GM12878 (cell line): ENCODE data around the gene CHAT. TPM values are rescaled to one million over a fixed set of nuclear protein-coding genes. Genes with fewer than 3 reads are reported as not detected.

Source experiments
- ATAC-seq: fragments of 200-7000 bp; cut with Tn5 transposase; 3 replicates; pipeline ENCODE4 v1.9.1; 2020; ENCODE audit warnings: mild to moderate bottlenecking, moderate library complexity
- BruUV-seq: library from RNA; stranded (reverse); fragments of 400-500 nt; replicated peaks from 2 replicates; lab custom pipeline; 2021; lab: Mats Ljungman, UMichigan
- CTCF ChIA-PET: fragments of 300-600 bp; sonication (Branson Sonifier 250); formaldehyde crosslinking; extraction: SDS; loops from one replicate; lab custom pipeline; 2021; ENCODE audit warnings: inconsistent platforms; lab: Yijun Ruan, JAX
- POLR2A ChIA-PET: fragments of 350-600 bp; formaldehyde crosslinking; extraction: SDS; loops from one replicate; lab custom pipeline; 2021; ENCODE audit warnings: inconsistent platforms; lab: Charles Lee
- RAD21 ChIA-PET: fragments of 300-600 bp; sonication (Branson Sonifier 250); formaldehyde crosslinking; loops from one replicate; lab custom pipeline; 2023; ENCODE audit warnings: antibody characterized with exemption; ENCODE audit not compliant: unreplicated experiment; lab: Charles Lee
- SMC1A ChIA-PET: fragments of 300-600 bp; sonication (Branson Sonifier 250); formaldehyde crosslinking; loops from one replicate; lab custom pipeline; 2023; ENCODE audit not compliant: unreplicated experiment, uncharacterized antibody; lab: Charles Lee
- DNase-seq: peaks from one replicate; pipeline ENCODE4 v3.0.0-alpha.2; 2011; ENCODE audit warnings: low read depth, low spot score
- FAIRE-seq: peaks from 3 replicates; lab custom pipeline; 2011; peaks lifted over from hg19 to GRCh38; lab: Jason Lieb, UNC
- H2AFZ ChIP-seq: 2 replicates; pipeline ENCODE4 v1.6.0; 2011; ENCODE audit warnings: low read depth, low read length, control low read depth; ENCODE audit not compliant: control insufficient read depth
- H3K27ac ChIP-seq: 2 replicates; pipeline ENCODE4 v1.5.1; 2011; ENCODE audit warnings: control low read depth; ENCODE audit not compliant: control insufficient read depth, insufficient read depth
- H3K27me3 ChIP-seq, 2 experiments: replicated peaks in 1 of 2; 2 replicates each; pipeline versions ENCODE4 v1.6.0 to v1.6.1; 2011; ENCODE audit warnings: low read length in 1 of 2; ENCODE audit not compliant: control insufficient read depth in 2 of 2, insufficient read depth in 2 of 2
- H3K36me3 ChIP-seq, 2 experiments: 2 replicates each; pipeline ENCODE4 v1.5.1; 2011; ENCODE audit warnings: low read length in 1 of 2; ENCODE audit not compliant: control insufficient read depth in 2 of 2, insufficient read depth in 2 of 2
- H3K4me1 ChIP-seq: 2 replicates; pipeline ENCODE4 v1.6.1; 2011; ENCODE audit warnings: mild to moderate bottlenecking, low read length, moderate library complexity, mixed read lengths; ENCODE audit not compliant: control insufficient read depth, insufficient read depth
- H3K4me2 ChIP-seq: 2 replicates; pipeline ENCODE4 v1.6.0; 2011; ENCODE audit warnings: control low read depth; ENCODE audit not compliant: control insufficient read depth, insufficient read depth
- H3K4me3 ChIP-seq: fragments of 200-600 bp; sonication (generic); 2 replicates; pipeline ENCODE4 v1.5.1; 2016
- H3K79me2 ChIP-seq: 2 replicates; pipeline ENCODE4 v1.6.0; 2011; ENCODE audit warnings: low read length; ENCODE audit not compliant: control insufficient read depth, insufficient read depth
- H3K9ac ChIP-seq: 2 replicates; pipeline ENCODE4 v1.8.0; 2011; ENCODE audit warnings: low read length, control low read depth, mixed read lengths; ENCODE audit not compliant: control insufficient read depth, insufficient read depth
- H3K9me3 ChIP-seq: replicated peaks from 3 replicates; pipeline ENCODE4 v1.5.1; 2011; ENCODE audit warnings: mild to moderate bottlenecking, low read length; ENCODE audit not compliant: control insufficient read depth, insufficient read depth
- H4K20me1 ChIP-seq: 2 replicates; pipeline ENCODE4 v1.6.0; 2011; ENCODE audit not compliant: control insufficient read depth, insufficient read depth
- BHLHE40 ChIP-seq, 2 experiments: fragments of 450-650 bp in 1 of 2; IDR thresholded peaks; 2 replicates each; pipeline ENCODE4 v1.6.1; 2011 to 2017; ENCODE audit warnings: low read depth in 2 of 2, borderline replicate concordance in 1 of 2, improper control_type of control experiment in 1 of 2, low read length in 1 of 2, mild to moderate bottlenecking in 1 of 2
- CEBPB ChIP-seq, 2 experiments: fragments of 150-350 bp in 1 of 2; IDR thresholded peaks; 2 replicates each; pipeline ENCODE4 v1.6.1; 2012 to 2014; ENCODE audit warnings: low read depth in 2 of 2, low read length in 2 of 2, borderline replicate concordance in 1 of 2, inconsistent platforms in 1 of 2
- CUX1 ChIP-seq: IDR thresholded peaks from 2 replicates; pipeline ENCODE4 v1.6.1; 2012; ENCODE audit warnings: improper control_type of control experiment, low read depth, low read length; ENCODE audit not compliant: insufficient replicate concordance
- ESRRA ChIP-seq: IDR thresholded peaks from 2 replicates; pipeline ENCODE4 v1.6.1; 2012; ENCODE audit warnings: mild to moderate bottlenecking, low read length, improper control_type of control experiment
- MEF2A ChIP-seq: IDR thresholded peaks from 2 replicates; pipeline ENCODE4 v1.6.1; 2011; ENCODE audit warnings: low read depth, mild to moderate bottlenecking, low read length, moderate library complexity; ENCODE audit not compliant: insufficient read depth
- NFIC ChIP-seq: IDR thresholded peaks from 2 replicates; pipeline ENCODE4 v1.6.1; 2012; ENCODE audit warnings: low read depth, mild to moderate bottlenecking, inconsistent platforms, low read length, moderate library complexity
- NFXL1 ChIP-seq: fragments of 450-650 bp; IDR thresholded peaks from 2 replicates; pipeline ENCODE4 v1.6.1; 2017; ENCODE audit warnings: antibody characterized with exemption, mild to moderate bottlenecking, borderline replicate concordance
- RAD21 ChIP-seq: IDR thresholded peaks from 2 replicates; pipeline ENCODE4 v1.6.1; 2011; ENCODE audit warnings: mild to moderate bottlenecking, low read depth, low read length, moderate library complexity; ENCODE audit not compliant: insufficient read depth
- SPI1 ChIP-seq: IDR thresholded peaks from 2 replicates; pipeline ENCODE4 v1.6.1; 2011; ENCODE audit warnings: low read depth, mild to moderate bottlenecking, low read length, moderate library complexity, borderline replicate concordance; ENCODE audit not compliant: insufficient read depth
- SRF ChIP-seq, 2 experiments: IDR thresholded peaks; 2 replicates each; pipeline ENCODE4 v1.6.1; 2011; ENCODE audit warnings: low read depth in 2 of 2, low read length in 2 of 2, mild to moderate bottlenecking in 1 of 2, moderate library complexity in 1 of 2
- SUPT20H ChIP-seq: IDR thresholded peaks from 2 replicates; pipeline ENCODE4 v1.6.1; 2011; ENCODE audit warnings: low read depth, mild to moderate bottlenecking, low read length, moderate library complexity, borderline replicate concordance; ENCODE audit not compliant: control insufficient read depth
- TCF12 ChIP-seq: IDR thresholded peaks from 2 replicates; pipeline ENCODE4 v1.6.1; 2011; ENCODE audit warnings: low read depth, mild to moderate bottlenecking, low read length
- TCF3 ChIP-seq: IDR thresholded peaks from 2 replicates; pipeline ENCODE4 v1.6.1; 2012; ENCODE audit warnings: low read depth, mild to moderate bottlenecking, low read length, borderline replicate concordance; ENCODE audit not compliant: insufficient read depth
- ZNF207 ChIP-seq: fragments of 450-650 bp; IDR thresholded peaks from 2 replicates; pipeline ENCODE4 v1.6.1; 2014; ENCODE audit warnings: antibody characterized with exemption, mild to moderate bottlenecking, borderline replicate concordance
- ZNF687 ChIP-seq: fragments of 450-650 bp; IDR thresholded peaks from 2 replicates; pipeline ENCODE4 v1.6.1; 2017; ENCODE audit warnings: mild to moderate bottlenecking, moderate library complexity
- WGBS: methylation state at CpG from one replicate; pipeline ENCODE4 v1.1.6; 2016; ENCODE audit warnings: low lambda C conversion rate; ENCODE audit not compliant: insufficient replicate concordance, insufficient coverage; ENCODE audit errors: missing lambda C conversion rate; 5-methylcytosine and 5-hydroxymethylcytosine counted together
- in situ Hi-C: fragments of 300-500 bp; cut with MboI; formaldehyde crosslinking; loops from 9 replicates; pipeline ENCODE4 v1.14.3; 2018; ENCODE audit warnings: mixed read lengths
- intact Hi-C: fragments of 100-400 bp; cut with micrococcal nuclease; formaldehyde crosslinking; loops from one replicate; pipeline ENCODE4 v1.14.2; 2022; ENCODE audit not compliant: unreplicated experiment
- polyA plus RNA-seq, 11 experiments: library from polyadenylated mRNA; depleted of rRNA in 4 of 11; unstranded in 6 of 11; stranded (reverse) in 5 of 11; fragments of >200 nt; fragmentation: Nextera tagmentation in 4 of 11; fragmentation: Illumina TruSeq in 1 of 11; extraction: Ambion mirVana in 4 of 11; extraction: Trizol in 1 of 11; gene quantifications; 1 replicate in 1 of 11; 2 replicates in 10 of 11; pipeline versions ENCODE4 v1.2.1 to v1.2.3, GENCODE V29; 2011 to 2016; ENCODE audit warnings: inconsistent platforms in 2 of 11, missing spikeins in 2 of 11, low read depth in 1 of 11
- total RNA-seq, 4 experiments: library from RNA; depleted of rRNA in 3 of 4; stranded (reverse); fragments of >200 nt in 3 of 4; fragmentation: Illumina TruSeq in 1 of 4; extraction: Trizol in 1 of 4; gene quantifications; 2 replicates each; pipeline versions ENCODE4 v1.2.1 to v1.2.3, GENCODE V29; 2013 to 2021

CHAT gene
- total and polyA plus RNA-seq, 10 of the 15 experiments (the other 5 are each of a cell fraction or from before 2014, with no cell fraction given) = not detected

- DNase-seq = no peak
- Histone ChIP-seq H3K4me2 (no peak overlapping the region), H3K27ac (no peak overlapping the region), H3K36me3 (no peaks in the 10 kb centered on the region), H4K20me1 (no peaks in the 10 kb centered on the region), H3K4me1 (no peaks in the 10 kb centered on the region), H3K79me2 (no peaks in the 10 kb centered on the region), H3K27me3 (no peaks in the 10 kb centered on the region), H3K4me3 (no peak overlapping the region), H2AFZ (no peak overlapping the region), H3K9me3 (no peaks in the 10 kb centered on the region), H3K9ac (no peak overlapping the region)
- POLR2A ChIA-PET = no interaction called here
- intact Hi-C loops = no loop called here
- no TSS peak for BruUV-seq
- no peak for ATAC-seq
- no peak for TF ChIP-seq ZNF207
- TF ChIP-seq SRF (IDR thresholded peaks at IDR 0.05; ENCODE audit: low read depth in 2 of 2, low read length in 2 of 2) = no peak
- no peak for TF ChIP-seq TCF12
- TF ChIP-seq NFXL1 = no peak
- no peak for TF ChIP-seq TCF3
- no peak for TF ChIP-seq ZNF687
- TF ChIP-seq SPI1 = no peak
- no peak for TF ChIP-seq SUPT20H
- TF ChIP-seq ESRRA = no peak
- TF ChIP-seq CEBPB (IDR thresholded peaks at IDR 0.05; ENCODE audit: borderline replicate concordance in 1 of 2, low read depth in 2 of 2, low read length in 2 of 2) = no peak
- no peak for TF ChIP-seq BHLHE40 (IDR thresholded peaks at IDR 0.05; ENCODE audit: borderline replicate concordance in 1 of 2, low read depth in 2 of 2, low read length in 1 of 2)
- no peak for TF ChIP-seq MEF2A
- no peak for TF ChIP-seq NFIC
- TF ChIP-seq RAD21 = no peak
- TF ChIP-seq CUX1 = no peak
- 7% methylated on average over 5 of the region's 5 CpGs for WGBS
- SMC1A ChIA-PET = no interaction called here
- RAD21 ChIA-PET = no interaction called here
- in situ Hi-C loops = no loop called here
- FAIRE-seq = no peak
- CTCF ChIA-PET = no interaction called here
These were observed 99.4 kb downstream of the CHAT start for GRCh38 chr10:49713266-49713665.
